SK-N-SH (cell line): ENCODE results near the gene PFKFB2. TPM values are rescaled to one million over a fixed set of nuclear protein-coding genes. Genes with fewer than 3 reads are reported as not detected.

Source experiments
- CTCF ChIA-PET: fragments of 300-600, 350-600 bp; formaldehyde crosslinking; extraction: SDS; loops from one replicate; lab custom pipeline; 2021; lab: Yijun Ruan, JAX
- POLR2A ChIA-PET: fragments of 350-600 bp; sonication (Branson Sonifier 250); formaldehyde crosslinking; extraction: SDS; loops from one replicate; lab custom pipeline; 2020; ENCODE audit warnings: antibody characterized with exemption, inconsistent platforms; lab: Yijun Ruan, JAX
- DNase-seq: peaks from one replicate; pipeline ENCODE4 v3.0.0; 2012
- H2AFZ ChIP-seq: fragments of 200-600 bp; sonication (generic); 2 replicates; pipeline ENCODE4 v1.8.1; 2016; ENCODE audit warnings: antibody characterized with exemption, mild to moderate bottlenecking, low read depth
- H3F3A ChIP-seq: fragments of 200-600 bp; sonication (generic); replicated peaks from 2 replicates; pipeline ENCODE3; 2016; ENCODE audit warnings: antibody characterized with exemption, mild to moderate bottlenecking; ENCODE audit not compliant: insufficient read depth
- H3K27ac ChIP-seq, 2 experiments: fragments of 200-500 bp in 1 of 2; fragments of 200-600 bp in 1 of 2; sonication (Bioruptor generic) in 1 of 2; sonication (generic), shearing (Covaris generic) in 1 of 2; 2 replicates each; pipeline versions ENCODE4 v1.5.1 to v1.6.1; 2014 to 2016; ENCODE audit warnings: low read depth in 2 of 2, inconsistent platforms in 1 of 2, low read length in 1 of 2, mild to moderate bottlenecking in 1 of 2, mixed read lengths in 1 of 2
- H3K27me3 ChIP-seq: fragments of 200-600 bp; sonication (generic), shearing (Covaris generic); 2 replicates; pipeline ENCODE4 v1.6.1; 2016; ENCODE audit warnings: mixed run types; ENCODE audit not compliant: insufficient read depth
- H3K36me3 ChIP-seq, 2 experiments: fragments of 200-500 bp in 1 of 2; fragments of 200-600 bp in 1 of 2; sonication (Bioruptor generic) in 1 of 2; sonication (generic) in 1 of 2; replicated peaks in 1 of 2; 2 replicates each; pipeline versions ENCODE3 to v1.5.1; 2014 to 2016; ENCODE audit warnings: low read length in 1 of 2, mild to moderate bottlenecking in 1 of 2; ENCODE audit not compliant: insufficient read depth in 2 of 2, control insufficient read depth in 1 of 2
- H3K4me1 ChIP-seq, 2 experiments: fragments of 200-500 bp in 1 of 2; fragments of 200-600 bp in 1 of 2; sonication (Bioruptor generic) in 1 of 2; sonication (generic), shearing (Covaris generic) in 1 of 2; 2 replicates each; pipeline versions ENCODE4 v1.5.1 to v1.6.1; 2014 to 2016; ENCODE audit warnings: low read depth in 1 of 2, low read length in 1 of 2, mixed run types in 1 of 2; ENCODE audit not compliant: insufficient read depth in 2 of 2, control insufficient read depth in 1 of 2
- H3K4me2 ChIP-seq: fragments of 200-600 bp; sonication (generic), shearing (Covaris generic); 2 replicates; pipeline ENCODE4 v1.6.1; 2017; ENCODE audit warnings: mixed run types
- H3K4me3 ChIP-seq, 2 experiments: fragments of 200-500 bp in 1 of 2; fragments of 200-600 bp in 1 of 2; sonication (Bioruptor generic) in 1 of 2; sonication (generic), shearing (Covaris generic) in 1 of 2; 2 replicates each; pipeline versions ENCODE4 v1.5.1 to v1.8.1; 2014 to 2016; ENCODE audit warnings: low read depth in 2 of 2, inconsistent platforms in 1 of 2, low read length in 1 of 2, mild to moderate bottlenecking in 1 of 2, mixed read lengths in 1 of 2, moderate library complexity in 1 of 2
- H3K79me2 ChIP-seq: fragments of 200-600 bp; sonication (generic); 2 replicates; pipeline ENCODE4 v1.8.1; 2017; ENCODE audit warnings: mild to moderate bottlenecking; ENCODE audit not compliant: insufficient read depth
- H3K9ac ChIP-seq: fragments of 200-600 bp; sonication (generic); 2 replicates; pipeline ENCODE4 v1.6.1; 2017; ENCODE audit warnings: mixed run types
- H3K9me2 ChIP-seq: fragments of 200-600 bp; sonication (generic); 2 replicates; pipeline ENCODE4 v1.6.1; 2017; ENCODE audit warnings: mixed run types
- H3K9me3 ChIP-seq: fragments of 200-600 bp; sonication (generic); 2 replicates; pipeline ENCODE4 v1.6.1; 2017; ENCODE audit warnings: mixed run types, mild to moderate bottlenecking, moderate library complexity
- H4K20me1 ChIP-seq: fragments of 200-600 bp; sonication (generic); 2 replicates; pipeline ENCODE4 v1.6.1; 2017; ENCODE audit warnings: mild to moderate bottlenecking, mixed run types; ENCODE audit not compliant: insufficient read depth
- CTCF ChIP-seq: fragments of 200-600 bp; sonication (generic); IDR thresholded peaks from 2 replicates; pipeline ENCODE4 v1.6.1; 2017; ENCODE audit warnings: antibody characterized with exemption, mild to moderate bottlenecking, moderate library complexity
- ELF1 ChIP-seq: IDR thresholded peaks from 2 replicates; pipeline ENCODE4 v1.4.0; 2012
- FOSL2 ChIP-seq: IDR thresholded peaks from 2 replicates; pipeline ENCODE4 v1.4.0; 2012; ENCODE audit warnings: low read depth, mild to moderate bottlenecking, moderate library complexity, borderline replicate concordance
- FOXM1 ChIP-seq: IDR thresholded peaks from 2 replicates; pipeline ENCODE4 v1.4.0; 2012; ENCODE audit warnings: low read depth, mild to moderate bottlenecking
- GABPA ChIP-seq: IDR thresholded peaks from 2 replicates; pipeline ENCODE4 v1.4.0; 2012; ENCODE audit warnings: low read depth, mild to moderate bottlenecking
- GATA2 ChIP-seq: sonication (generic); formaldehyde crosslinking; IDR thresholded peaks from 2 replicates; pipeline ENCODE4 v1.5.0; 2020; ENCODE audit warnings: mild to moderate bottlenecking, missing genetic modification reagents
- IRF3 ChIP-seq: fragments of 150-350 bp; IDR thresholded peaks from 2 replicates; pipeline ENCODE4 v1.6.1; 2016; ENCODE audit warnings: mild to moderate bottlenecking, low read depth, low read length
- JUND ChIP-seq: IDR thresholded peaks from 2 replicates; pipeline ENCODE4 v1.4.0; 2012
- NRF1 ChIP-seq: IDR thresholded peaks from 2 replicates; pipeline ENCODE4 v1.6.1; 2012; ENCODE audit warnings: low read depth, mild to moderate bottlenecking, low read length
- RCOR1 ChIP-seq: fragments of 150-350 bp; IDR thresholded peaks from 2 replicates; pipeline ENCODE4 v1.6.1; 2017; ENCODE audit warnings: antibody characterized with exemption, low read length
- SMC3 ChIP-seq: IDR thresholded peaks from 2 replicates; pipeline ENCODE4 v1.6.1; 2012; ENCODE audit warnings: low read depth, low read length, improper control_type of control experiment
- USF2 ChIP-seq: fragments of 150-350 bp; IDR thresholded peaks from 2 replicates; pipeline ENCODE4 v1.6.1; 2017; ENCODE audit warnings: antibody characterized with exemption, low read length, low read depth, borderline replicate concordance
- WGBS: methylation state at CpG from one replicate; pipeline ENCODE4 v1.1.6; 2017; ENCODE audit warnings: low lambda C conversion rate; 5-methylcytosine and 5-hydroxymethylcytosine counted together
- polyA plus RNA-seq, 3 experiments: library from polyadenylated mRNA; depleted of rRNA; stranded (reverse); fragments of >200 nt; gene quantifications; 2 replicates each; pipeline ENCODE4 v1.2.3, GENCODE V29; 2012

The PFKFB2 gene
- polyA plus RNA-seq, 1 of the 3 experiments (the other 2 are of a cell fraction), result 1.8 TPM

DNA sequence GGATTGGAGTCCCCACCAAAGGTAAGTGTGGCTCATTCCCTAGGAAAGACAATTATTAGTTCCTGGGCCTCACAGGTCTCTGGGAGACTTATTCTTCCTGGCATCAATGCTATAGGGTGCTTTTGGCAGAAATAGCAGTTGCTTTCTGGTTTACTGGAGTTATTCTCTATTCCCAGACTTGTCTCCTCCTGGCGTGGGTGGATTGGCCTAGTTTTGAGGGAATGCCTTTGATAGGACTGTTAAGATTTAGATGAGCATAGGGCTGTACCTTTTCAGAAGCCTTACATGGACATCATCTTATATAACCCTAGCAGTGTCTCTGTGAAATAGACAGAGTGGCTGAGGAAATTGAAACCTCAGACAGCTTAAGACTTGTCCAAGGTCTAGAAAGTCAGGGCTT is 9.0 kb downstream of the PFKFB2 start:
- Histone ChIP-seq H3K9me2 (no peaks in the 10 kb centered on the region), H3K4me3 (no peak overlapping the region), H3K9ac (no peak overlapping the region), H3K79me2 (no peaks in the 10 kb centered on the region), H3K4me2 (no peak overlapping the region), H3K9me3 (no peaks in the 10 kb centered on the region), H2AFZ (no peak overlapping the region), H3K4me1 (no peaks in the 10 kb centered on the region), H3K27me3 (no peaks in the 10 kb centered on the region), H3K36me3 (peaks cover 0 to 10% of the 10 kb centered on the region in 2 experiments), H3F3A (no peaks in the 10 kb centered on the region), H4K20me1 (no peaks in the 10 kb centered on the region), H3K27ac (no peak overlapping the region)
- TF ChIP-seq CTCF (no peak), JUND (no peak), GABPA (no peak), RCOR1 (no peak), USF2 (no peak), IRF3 (no peak), SMC3 (no peak), FOXM1 (no peak), FOSL2 (no peak), GATA2 (no peak)
- CTCF ChIA-PET, result interaction anchor here (0.6 kb wide), 1 partner anchor 11 kb away, joined by 3 read pairs; the partner anchor contains the start of gene YOD1
- no peak for DNase-seq
- POLR2A ChIA-PET, result no interaction called here
- WGBS, result 57% methylated on average over 1 of the region's 1 CpG

GRCh38 chr1:207063014-207063413 is 9.9 kb downstream of the PFKFB2 start:
- WGBS, result 85% methylated on average over 5 of the region's 5 CpGs
- CTCF ChIA-PET, result interaction anchor here (1.0 to 1.4 kb wide), 2 partner anchors 13 to 14 kb away, joined by 3 to 4 read pairs; no protein-coding TSS in a partner anchor
- POLR2A ChIA-PET, result no interaction called here
- Histone ChIP-seq H3K4me3 (no peak overlapping the region), H2AFZ (no peak overlapping the region), H3K79me2 (no peaks in the 10 kb centered on the region)
- no peak for DNase-seq
- no peak for TF ChIP-seq RCOR1
- no peak for TF ChIP-seq CTCF
- no peak for TF ChIP-seq GATA2
- no peak for TF ChIP-seq ELF1
- no peak for TF ChIP-seq NRF1
- TF ChIP-seq, all 33 proteins: peak for 0
- H3K9ac ChIP-seq, result no peak overlapping the region
- no peaks in the 10 kb centered on the region for H3K9me2 ChIP-seq
- no peaks in the 10 kb centered on the region for H3F3A ChIP-seq
- H4K20me1 ChIP-seq, result no peaks in the 10 kb centered on the region
- H3K36me3 ChIP-seq, result peaks cover 0 to 15% of the 10 kb centered on the region in 2 experiments
- no peaks in the 10 kb centered on the region for H3K9me3 ChIP-seq
- no peaks in the 10 kb centered on the region for H3K4me1 ChIP-seq
- no peaks in the 10 kb centered on the region for H3K27me3 ChIP-seq
- no peak overlapping the region for H3K4me2 ChIP-seq
- H3K27ac ChIP-seq, result no peak overlapping the region
